Adrenal gland (tissue), 5 donors: Measurements from ENCODE around the gene AKAP13.

Experiments used
- POLR2A ChIP-seq, 2 donors: fragments of 450-650 bp; IDR thresholded peaks; one replicate each; pipeline ENCODE4 v1.6.1; 2017; ENCODE audit warnings: antibody characterized with exemption in 2 of 2, mild to moderate bottlenecking in 2 of 2, moderate library complexity in 1 of 2
- TF ChIP-seq, protein P1 (sequence below), 6 experiments: fragments of 450-650 bp in 4 of 6; fragments of 200-600 bp in 2 of 6; sonication (generic) in 1 of 6; IDR thresholded peaks; 1 replicate in 5 of 6; 2 replicates in 1 of 6; pipeline versions ENCODE4 v1.5.1 to v1.8.0; 2016 to 2021; ENCODE audit warnings: antibody characterized with exemption in 6 of 6, mild to moderate bottlenecking in 2 of 6, moderate library complexity in 1 of 6
- donor health status: DM: no; HTN: no; CAD: no.

DNA sequence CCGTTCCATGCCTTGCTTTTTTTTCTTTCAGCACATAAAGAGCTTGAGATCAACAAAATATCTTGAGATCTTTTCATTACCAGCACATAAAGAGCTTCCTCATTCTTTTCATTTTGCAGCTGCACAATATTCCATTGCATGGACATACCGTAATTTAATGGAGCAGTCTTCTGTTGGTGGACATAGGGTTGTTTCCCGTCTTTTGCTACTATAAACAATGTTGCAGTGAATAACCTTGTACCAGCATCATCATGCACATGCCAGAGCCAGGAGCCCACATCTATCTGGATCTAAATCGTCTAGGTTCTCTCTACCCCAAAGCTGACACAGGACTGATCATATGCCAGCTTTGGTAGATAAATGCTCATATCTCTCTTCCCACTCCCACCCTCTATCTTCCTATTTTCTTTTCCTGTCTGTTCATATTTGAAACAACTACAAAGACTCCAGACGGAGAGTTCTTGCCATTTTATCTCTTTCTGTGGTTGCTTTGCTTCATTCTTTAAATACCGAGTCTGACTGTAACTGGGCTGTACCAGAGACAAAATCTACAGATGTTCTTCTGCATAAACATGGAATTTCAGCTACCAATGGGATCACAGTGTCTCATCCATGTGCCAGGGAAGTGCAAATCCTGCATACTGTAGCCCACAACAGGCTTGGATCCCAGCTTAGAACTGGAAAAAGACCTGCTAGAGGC is 47.1 kb upstream of the AKAP13 start:
- TF ChIP-seq, protein P1, sequence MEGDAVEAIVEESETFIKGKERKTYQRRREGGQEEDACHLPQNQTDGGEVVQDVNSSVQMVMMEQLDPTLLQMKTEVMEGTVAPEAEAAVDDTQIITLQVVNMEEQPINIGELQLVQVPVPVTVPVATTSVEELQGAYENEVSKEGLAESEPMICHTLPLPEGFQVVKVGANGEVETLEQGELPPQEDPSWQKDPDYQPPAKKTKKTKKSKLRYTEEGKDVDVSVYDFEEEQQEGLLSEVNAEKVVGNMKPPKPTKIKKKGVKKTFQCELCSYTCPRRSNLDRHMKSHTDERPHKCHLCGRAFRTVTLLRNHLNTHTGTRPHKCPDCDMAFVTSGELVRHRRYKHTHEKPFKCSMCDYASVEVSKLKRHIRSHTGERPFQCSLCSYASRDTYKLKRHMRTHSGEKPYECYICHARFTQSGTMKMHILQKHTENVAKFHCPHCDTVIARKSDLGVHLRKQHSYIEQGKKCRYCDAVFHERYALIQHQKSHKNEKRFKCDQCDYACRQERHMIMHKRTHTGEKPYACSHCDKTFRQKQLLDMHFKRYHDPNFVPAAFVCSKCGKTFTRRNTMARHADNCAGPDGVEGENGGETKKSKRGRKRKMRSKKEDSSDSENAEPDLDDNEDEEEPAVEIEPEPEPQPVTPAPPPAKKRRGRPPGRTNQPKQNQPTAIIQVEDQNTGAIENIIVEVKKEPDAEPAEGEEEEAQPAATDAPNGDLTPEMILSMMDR (IDR thresholded peaks at IDR 0.05), result no peak
- no peak for TF ChIP-seq POLR2A (IDR thresholded peaks at IDR 0.05)
